Adrenal gland (tissue), 12 donors: Measurements from ENCODE around the gene MAST4. TPM values are rescaled to one million over a fixed set of nuclear protein-coding genes. Genes with fewer than 3 reads are reported as not detected.
"Not testable (repeated sequence)": the region's sequence is repeated elsewhere in the genome, so short reads cannot be mapped to it uniquely, and the experiment has no call there.

Experiments used
- DNase-seq, 7 donors: peaks; one replicate each; pipeline ENCODE4 v3.0.0-alpha.2; 2019 to 2020
- H3K27ac ChIP-seq, 5 donors: fragments of 200-600 bp; sonication (generic) in 4 of 5; 1 replicate in 3 of 5; 2 replicates in 2 of 5; pipeline versions ENCODE4 v1.5.1 to v1.8.0; 2016 to 2020; ENCODE audit warnings: mild to moderate bottlenecking in 1 of 5
- H3K27me3 ChIP-seq: fragments of 200-600 bp; 2 replicates; pipeline ENCODE4 v1.8.0; 2021
- H3K36me3 ChIP-seq, 2 donors: fragments of 200-600 bp; replicated peaks in 1 of 2; 1 replicate in 1 of 2; 2 replicates in 1 of 2; pipeline versions ENCODE4 v1.5.1 to v1.8.0; 2018 to 2022
- H3K4me1 ChIP-seq, 2 donors: fragments of 200-600 bp; replicated peaks in 1 of 2; 1 replicate in 1 of 2; 2 replicates in 1 of 2; pipeline versions ENCODE4 v1.5.1 to v1.8.0; 2018 to 2021
- H3K4me3 ChIP-seq, 4 donors: fragments of 200-600 bp; sonication (generic) in 3 of 4; one replicate each; pipeline ENCODE4 v1.5.1; 2016 to 2018
- H3K9me3 ChIP-seq, 3 donors: fragments of 200-600 bp; sonication (generic) in 1 of 3; replicated peaks in 1 of 3; 1 replicate in 2 of 3; 2 replicates in 1 of 3; pipeline versions ENCODE4 v1.5.1 to v1.8.0; 2016 to 2021
- POLR2A ChIP-seq, 2 donors: fragments of 450-650 bp; IDR thresholded peaks; one replicate each; pipeline ENCODE4 v1.6.1; 2017; ENCODE audit warnings: antibody characterized with exemption in 2 of 2, mild to moderate bottlenecking in 2 of 2, moderate library complexity in 1 of 2
- WGBS, 4 donors: extraction: QIAGEN DNeasy Blood & Tissue Kit in 2 of 4; methylation state at CpG; one replicate each; pipeline versions ENCODE4 v1.1.5 to v1.1.7; 2013 to 2017; 5-methylcytosine and 5-hydroxymethylcytosine counted together
- intact Hi-C, 2 donors: fragments of 100-400 bp; cut with DNase I; formaldehyde crosslinking; loops; one replicate each; pipeline versions ENCODE4 v1.14.1 to v1.15.0; 2022 to 2023
- polyA plus RNA-seq, 3 donors: library from polyadenylated mRNA; stranded (reverse); fragments of 200-250 nt in 2 of 3; fragments of 350-450 nt in 1 of 3; fragmentation: Illumina TruSeq in 1 of 3; extraction: RNeasy Lipid Tissue Mini Kit (QIAGEN cat#74804) in 1 of 3; gene quantifications; one replicate each; pipeline ENCODE4 v1.2.3, GENCODE V29; 2013 to 2014
- total RNA-seq, 9 donors: library from RNA; depleted of rRNA in 4 of 9; stranded (reverse); fragments of >200 nt in 4 of 9; fragments of 120-200 nt in 1 of 9; fragmentation: NEBNext Ultra II Directional in 1 of 9; extraction: Animal tissue kit (Norgen Biotek cat#: 25700) in 1 of 9; gene quantifications; one replicate each; pipeline versions ENCODE4 v1.1.0 to v1.2.4, GENCODE V29; 2013 to 2023
- TF ChIP-seq, protein P1 (sequence below), 6 experiments: fragments of 450-650 bp in 4 of 6; fragments of 200-600 bp in 2 of 6; sonication (generic) in 1 of 6; IDR thresholded peaks; 1 replicate in 5 of 6; 2 replicates in 1 of 6; pipeline versions ENCODE4 v1.5.1 to v1.8.0; 2016 to 2021; ENCODE audit warnings: antibody characterized with exemption in 6 of 6, mild to moderate bottlenecking in 2 of 6, moderate library complexity in 1 of 6
- donor health status: healthy with polysubstance abuse.
- donor health status: Bipolar disorder and iron deficiency.
- donor health status: DM: yes; HTN: yes; CAD: no.
- donor health status: DM: no; HTN: no; CAD: no.
- donor health status: DM: no; HTN: no; CAD: no.
- donor health status: DM: yes; HTN: yes; CAD: no.

Gene MAST4
- total and polyA plus RNA-seq, 12 donors = 12.3 to 95.0 (median 42.8) TPM

DNA sequence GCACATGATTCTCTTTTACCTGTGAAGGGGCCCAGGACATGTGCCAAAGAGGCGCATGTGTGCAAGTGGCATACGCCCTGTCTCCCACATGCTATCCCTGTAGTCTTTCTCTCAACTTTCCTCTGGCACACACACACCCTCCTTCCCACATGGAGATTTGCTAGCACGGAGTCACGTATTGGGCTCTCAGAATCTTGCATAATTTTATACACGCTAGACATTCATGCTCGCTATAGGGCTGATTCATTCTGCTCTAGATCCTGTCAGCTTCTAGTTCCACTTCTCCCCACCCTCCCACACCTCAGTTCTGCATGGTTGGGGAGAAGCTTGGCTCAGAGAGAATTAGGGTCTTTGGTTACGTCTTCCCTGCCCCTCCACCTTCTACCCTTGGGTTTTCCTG, 527.6 kb downstream of the MAST4 start:
- TF ChIP-seq, protein P1, sequence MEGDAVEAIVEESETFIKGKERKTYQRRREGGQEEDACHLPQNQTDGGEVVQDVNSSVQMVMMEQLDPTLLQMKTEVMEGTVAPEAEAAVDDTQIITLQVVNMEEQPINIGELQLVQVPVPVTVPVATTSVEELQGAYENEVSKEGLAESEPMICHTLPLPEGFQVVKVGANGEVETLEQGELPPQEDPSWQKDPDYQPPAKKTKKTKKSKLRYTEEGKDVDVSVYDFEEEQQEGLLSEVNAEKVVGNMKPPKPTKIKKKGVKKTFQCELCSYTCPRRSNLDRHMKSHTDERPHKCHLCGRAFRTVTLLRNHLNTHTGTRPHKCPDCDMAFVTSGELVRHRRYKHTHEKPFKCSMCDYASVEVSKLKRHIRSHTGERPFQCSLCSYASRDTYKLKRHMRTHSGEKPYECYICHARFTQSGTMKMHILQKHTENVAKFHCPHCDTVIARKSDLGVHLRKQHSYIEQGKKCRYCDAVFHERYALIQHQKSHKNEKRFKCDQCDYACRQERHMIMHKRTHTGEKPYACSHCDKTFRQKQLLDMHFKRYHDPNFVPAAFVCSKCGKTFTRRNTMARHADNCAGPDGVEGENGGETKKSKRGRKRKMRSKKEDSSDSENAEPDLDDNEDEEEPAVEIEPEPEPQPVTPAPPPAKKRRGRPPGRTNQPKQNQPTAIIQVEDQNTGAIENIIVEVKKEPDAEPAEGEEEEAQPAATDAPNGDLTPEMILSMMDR (IDR thresholded peaks at IDR 0.05) = no peak
- no peak for TF ChIP-seq POLR2A (IDR thresholded peaks at IDR 0.05)
- H3K36me3 ChIP-seq = no peaks in the 10 kb centered on the region
- H3K4me3 ChIP-seq = no peak overlapping the region
- peaks cover 0 to 12% of the 10 kb centered on the region in 2 donors for H3K4me1 ChIP-seq
- H3K9me3 ChIP-seq = no peaks in the 10 kb centered on the region
- 91 to 94% (median 94%) methylated on average over 7 of the region's 7 CpGs for WGBS, 4 donors
- intact Hi-C loops = no loop called here
- no peaks in the 10 kb centered on the region for H3K27me3 ChIP-seq
- DNase-seq = no peak
- H3K27ac ChIP-seq = no peak overlapping the region

GRCh38 chr5:67124556-67124955, 528.4 kb downstream of the MAST4 start:
- 88 to 92% (median 90%) methylated on average over 4 of the region's 4 CpGs for WGBS, 4 donors
- Histone ChIP-seq H3K36me3 (no peaks in the 10 kb centered on the region), H3K4me1 (peaks cover 0 to 12% of the 10 kb centered on the region in 2 donors), H3K4me3 (no peak overlapping the region), H3K9me3 (no peaks in the 10 kb centered on the region), H3K27ac (no peak overlapping the region), H3K27me3 (no peaks in the 10 kb centered on the region)
- DNase-seq = no peak
- intact Hi-C loops = no loop called here
- no peak for TF ChIP-seq POLR2A (IDR thresholded peaks at IDR 0.05)
- TF ChIP-seq, protein P1 (IDR thresholded peaks at IDR 0.05) = no peak

GRCh38 chr5:67127347-67127895, 531.2 kb downstream of the MAST4 start:
- H3K27me3 ChIP-seq, DNase-seq, H3K36me3 ChIP-seq, H3K27ac ChIP-seq, H3K9me3 ChIP-seq, intact Hi-C loops, H3K4me3 ChIP-seq, H3K4me1 ChIP-seq: not testable (repeated sequence)
- WGBS, 4 donors = 96 to 97% (median 96%) methylated on average over 5 of the region's 5 CpGs

- Histone ChIP-seq H3K27ac (no peak overlapping the region), H3K4me3 (no peak overlapping the region), H3K27me3 (no peaks in the 10 kb centered on the region), H3K4me1 (no peaks in the 10 kb centered on the region), H3K36me3 (peaks cover 0 to 4% of the 10 kb centered on the region in 2 donors), H3K9me3 (no peaks in the 10 kb centered on the region)
- WGBS, 4 donors = 85 to 88% (median 86%) methylated on average over 2 of the region's 2 CpGs
- TF ChIP-seq, protein P1 (IDR thresholded peaks at IDR 0.05) = no peak
- TF ChIP-seq POLR2A (IDR thresholded peaks at IDR 0.05) = no peak
- no peak for DNase-seq
- intact Hi-C loops = no loop called here
These were observed 533.6 kb downstream of the MAST4 start for GRCh38 chr5:67129768-67130167.

DNA sequence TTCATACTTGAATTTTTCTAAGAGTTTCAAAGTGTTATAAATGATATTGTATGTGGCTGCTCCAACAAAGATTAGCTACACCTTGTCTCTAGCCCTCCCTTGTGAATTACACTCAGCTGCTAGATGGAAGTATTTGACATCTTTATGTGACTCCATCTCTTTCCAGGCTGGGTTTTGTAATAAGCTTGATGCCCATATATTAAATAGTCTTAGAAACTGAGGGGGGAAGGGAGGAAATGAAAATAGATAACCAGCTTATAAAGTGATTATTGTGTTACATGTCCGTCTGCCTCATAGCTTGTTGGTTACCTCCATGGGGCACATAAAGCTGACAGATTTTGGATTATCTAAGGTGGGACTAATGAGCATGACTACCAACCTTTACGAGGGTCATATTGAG, 537.0 kb downstream of the MAST4 start:
- peaks cover 0 to 4% of the 10 kb centered on the region in 2 donors for H3K36me3 ChIP-seq
- 48 to 50% (median 49%) methylated on average over 2 of the region's 2 CpGs for WGBS, 4 donors

More for the DNA sequence above, 537.0 kb downstream of the MAST4 start:
- no peak overlapping the region for H3K27ac ChIP-seq
- no peak for DNase-seq
- no peaks in the 10 kb centered on the region for H3K9me3 ChIP-seq
- H3K4me1 ChIP-seq = no peaks in the 10 kb centered on the region
- intact Hi-C loops = no loop called here
- TF ChIP-seq POLR2A (IDR thresholded peaks at IDR 0.05) = no peak
- TF ChIP-seq, protein P1 (IDR thresholded peaks at IDR 0.05) = no peak
- no peak overlapping the region for H3K4me3 ChIP-seq
- no peaks in the 10 kb centered on the region for H3K27me3 ChIP-seq
